Esophagus squamous epithelium (tissue), 5 donors: Measurements from ENCODE around the gene CPN2. TPM values are rescaled to one million over a fixed set of nuclear protein-coding genes. Genes with fewer than 3 reads are reported as not detected.

Experiments used
- DNase-seq: peaks from one replicate; lab custom pipeline; 2025; lab: John Stamatoyannopoulos, UW
- H3K27ac ChIP-seq, 4 donors: fragments of 200-600 bp; sonication (generic); one replicate each; pipeline ENCODE4 v1.5.1; 2016 to 2019; ENCODE audit warnings: mild to moderate bottlenecking in 1 of 4
- H3K27me3 ChIP-seq, 4 donors: fragments of 200-600 bp; sonication (generic); 1 replicate in 3 of 4; 2 replicates in 1 of 4; pipeline versions ENCODE4 v1.5.1 to v1.6.0; 2017 to 2021; ENCODE audit warnings: antibody characterized with exemption in 1 of 4
- H3K36me3 ChIP-seq, 3 donors: fragments of 200-600 bp; sonication (generic); one replicate each; pipeline ENCODE4 v1.5.1; 2016 to 2019
- H3K4me1 ChIP-seq, 3 donors: fragments of 200-600 bp; sonication (generic); one replicate each; pipeline ENCODE4 v1.5.1; 2017 to 2019
- H3K4me3 ChIP-seq, 4 donors: fragments of 200-600 bp; sonication (generic); 1 replicate in 3 of 4; 2 replicates in 1 of 4; pipeline ENCODE4 v1.5.1; 2016 to 2019; ENCODE audit warnings: mild to moderate bottlenecking in 2 of 4, moderate library complexity in 1 of 4
- H3K9me3 ChIP-seq, 3 donors: fragments of 200-600 bp; sonication (generic); one replicate each; pipeline ENCODE4 v1.5.1; 2016 to 2019
- CTCF ChIP-seq, 6 experiments: fragments of 450-650 bp in 4 of 6; fragments of 200-600 bp in 2 of 6; sonication (generic) in 2 of 6; IDR thresholded peaks; one replicate each; pipeline ENCODE4 v1.5.1; 2016 to 2019; ENCODE audit warnings: antibody characterized with exemption in 6 of 6, mild to moderate bottlenecking in 4 of 6, moderate library complexity in 4 of 6
- POLR2A ChIP-seq, 4 donors: fragments of 450-650 bp; IDR thresholded peaks; one replicate each; pipeline ENCODE4 v1.6.1; 2017; ENCODE audit warnings: antibody characterized with exemption in 4 of 4, mild to moderate bottlenecking in 4 of 4, moderate library complexity in 3 of 4
- WGBS, 2 donors: methylation state at CpG; one replicate each; pipeline ENCODE4 v1.1.5; 2018; 5-methylcytosine and 5-hydroxymethylcytosine counted together
- intact Hi-C: fragments of 100-400 bp; cut with DNase I; formaldehyde crosslinking; loops from one replicate; pipeline ENCODE4 v1.15.0; 2022
- total RNA-seq, 4 donors: library from RNA; depleted of rRNA; stranded (reverse); fragments of >200 nt; gene quantifications; one replicate each; pipeline ENCODE4 v1.1.0, GENCODE V29; 2016
- donor health status: DM: yes; HTN: yes; CAD: no.

CPN2 gene
- total RNA-seq, 4 donors from 2014 or later = not detected

GRCh38 chr3:194386648-194387047 lies 35.5 kb upstream of the CPN2 start:
- H3K9me3 ChIP-seq = peaks cover 0 to 10% (median 0%) of the 10 kb centered on the region in 3 donors
- no peak for TF ChIP-seq CTCF (IDR thresholded peaks at IDR 0.05)
- TF ChIP-seq POLR2A (IDR thresholded peaks at IDR 0.05) = no peak
- no peaks in the 10 kb centered on the region for H3K4me1 ChIP-seq
- WGBS, 2 donors = 27 to 34% methylated on average over 7 of the region's 7 CpGs
- no peaks in the 10 kb centered on the region for H3K36me3 ChIP-seq
- no peak for DNase-seq
- H3K4me3 ChIP-seq = no peak overlapping the region
- intact Hi-C loops = no loop called here
- H3K27ac ChIP-seq = no peak overlapping the region
- peaks cover 0 to 42% (median 0%) of the 10 kb centered on the region in 4 donors for H3K27me3 ChIP-seq

GRCh38 chr3:194386066-194386465 lies 34.9 kb upstream of the CPN2 start:
- no peak overlapping the region for H3K4me3 ChIP-seq
- WGBS, 2 donors = 77 to 84% methylated on average over 15 of the region's 15 CpGs
- intact Hi-C loops = no loop called here
- peaks cover 0 to 48% (median 0%) of the 10 kb centered on the region in 4 donors for H3K27me3 ChIP-seq
- no peaks in the 10 kb centered on the region for H3K4me1 ChIP-seq
- H3K27ac ChIP-seq = no peak overlapping the region
- no peak for TF ChIP-seq CTCF (IDR thresholded peaks at IDR 0.05)
- no peak for TF ChIP-seq POLR2A (IDR thresholded peaks at IDR 0.05)
- no peaks in the 10 kb centered on the region for H3K36me3 ChIP-seq
- DNase-seq = no peak
- H3K9me3 ChIP-seq = peaks cover 0 to 4% (median 0%) of the 10 kb centered on the region in 3 donors

GRCh38 chr3:194384569-194385001 lies 33.5 kb upstream of the CPN2 start:
- Histone ChIP-seq H3K9me3 (no peaks in the 10 kb centered on the region), H3K27ac (no peak overlapping the region), H3K4me3 (no peak overlapping the region), H3K4me1 (no peaks in the 10 kb centered on the region), H3K27me3 (peaks cover 0 to 53% (median 0%) of the 10 kb centered on the region in 4 donors), H3K36me3 (no peaks in the 10 kb centered on the region)
- 77 to 80% methylated on average over 5 to 11 of the region's 12 CpGs for WGBS, 2 donors
- intact Hi-C loops = no loop called here
- DNase-seq = no peak
- TF ChIP-seq CTCF (IDR thresholded peaks at IDR 0.05) = no peak
- TF ChIP-seq POLR2A (IDR thresholded peaks at IDR 0.05) = no peak

GRCh38 chr3:194384156-194384555 lies 33.0 kb upstream of the CPN2 start:
- DNase-seq = no peak
- Histone ChIP-seq H3K36me3 (no peaks in the 10 kb centered on the region), H3K9me3 (no peaks in the 10 kb centered on the region), H3K4me1 (no peaks in the 10 kb centered on the region), H3K4me3 (no peak overlapping the region), H3K27ac (no peak overlapping the region), H3K27me3 (peaks cover 0 to 53% (median 0%) of the 10 kb centered on the region in 4 donors)
- intact Hi-C loops = no loop called here
- TF ChIP-seq POLR2A (IDR thresholded peaks at IDR 0.05) (no peak), CTCF (IDR thresholded peaks at IDR 0.05) (no peak)
- 76 to 78% methylated on average over 5 of the region's 6 CpGs for WGBS, 2 donors

- intact Hi-C loops = no loop called here
- no peak for TF ChIP-seq CTCF (IDR thresholded peaks at IDR 0.05)
- no peak for TF ChIP-seq POLR2A (IDR thresholded peaks at IDR 0.05)
- no peaks in the 10 kb centered on the region for H3K36me3 ChIP-seq
- no peak overlapping the region for H3K27ac ChIP-seq
- H3K4me1 ChIP-seq = no peaks in the 10 kb centered on the region
- WGBS, 2 donors = 62 to 77% methylated on average over 8 to 9 of the region's 14 CpGs
- no peak for DNase-seq
- H3K4me3 ChIP-seq = no peak overlapping the region
- peaks cover 0 to 60% (median 0%) of the 10 kb centered on the region in 4 donors for H3K27me3 ChIP-seq
- no peaks in the 10 kb centered on the region for H3K9me3 ChIP-seq
Observed at GRCh38 chr3:194383276-194383940, 32.3 kb upstream of the CPN2 start.
